Right renal cortex interstitium (tissue), 3 donors: ENCODE data around the gene OSM. TPM values are rescaled to one million over a fixed set of nuclear protein-coding genes. Genes with fewer than 3 reads are reported as not detected.

Experiments
- DNase-seq, 3 donors: peaks; one replicate each; pipeline ENCODE4 v3.0.0-alpha.2; 2013; ENCODE audit warnings: low read depth in 3 of 3, low spot score in 2 of 3
- polyA plus RNA-seq, 3 donors: library from polyadenylated mRNA; unstranded; fragments of 120-200 nt; gene quantifications; one replicate each; pipeline ENCODE4 v1.2.1, GENCODE V29; 2013; ENCODE audit not compliant: insufficient read length in 3 of 3

Gene OSM
- polyA plus RNA-seq, 3 donors: 0.17 to 0.20 TPM; not detected in 1

DNA sequence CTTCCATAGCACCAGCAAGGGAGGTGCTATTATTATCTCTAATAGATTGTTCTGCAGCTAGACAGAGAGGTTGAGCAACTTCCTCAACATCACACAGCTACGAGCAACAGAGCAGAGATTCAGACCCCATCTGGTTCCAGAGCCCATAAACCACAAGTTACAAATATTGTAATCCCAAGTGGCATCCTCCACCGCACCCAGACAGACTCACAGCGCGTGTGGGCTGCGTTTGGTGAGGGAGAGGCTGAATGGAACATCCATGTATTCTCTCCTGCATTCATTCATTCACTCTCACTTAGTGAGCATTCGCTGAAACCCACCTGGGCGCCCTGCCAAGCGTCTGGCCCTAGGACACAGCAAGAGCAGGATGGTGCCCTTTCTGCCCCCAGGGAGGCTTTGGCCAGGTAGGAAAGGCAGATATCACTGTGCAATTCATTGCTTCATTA, 53.6 kb downstream of the OSM start:
- no peak for DNase-seq

Other genes with a start within 250 kb of the OSM start
- gene HORMAD2, start 186.4 kb downstream of the OSM start, polyA plus RNA-seq: under 1 TPM; 0.06 to 0.39 (median 0.35) TPM
- 1 to 10 TPM; 1.4 to 1.9 (median 1.5) TPM for gene LIF, start 20.1 kb downstream of the OSM start, polyA plus RNA-seq
- 10 to 100 TPM in 1 of 3 donors, 1 to 10 TPM in 2; 8.7 to 10.9 (median 9.1) TPM for gene CASTOR1, start 22.7 kb upstream of the OSM start, polyA plus RNA-seq
- 10 to 100 TPM; 10.7 to 13.2 (median 11.8) TPM for gene TBC1D10A, start 60.1 kb upstream of the OSM start, polyA plus RNA-seq
- gene SF3A1, start 90.0 kb upstream of the OSM start, polyA plus RNA-seq: 100 to 1,000 TPM; 114 to 133 (median 131) TPM
- gene CCDC157, start 90.2 kb upstream of the OSM start, polyA plus RNA-seq: 1 to 10 TPM; 4.1 to 5.4 (median 5.4) TPM
- gene RNF215, start 120.6 kb upstream of the OSM start, polyA plus RNA-seq: 10 to 100 TPM; 17.2 to 20.5 (median 19.1) TPM
- 1 to 10 TPM; 4.4 to 5.2 (median 5.0) TPM for gene SEC14L2, start 130.2 kb upstream of the OSM start, polyA plus RNA-seq
- gene MTFP1, start 158.9 kb upstream of the OSM start, polyA plus RNA-seq: 1 to 10 TPM; 5.1 to 9.4 (median 7.8) TPM
- gene SEC14L3, start 205.2 kb upstream of the OSM start, polyA plus RNA-seq: not detected
- gene SEC14L4, start 238.8 kb upstream of the OSM start, polyA plus RNA-seq: under 1 TPM; 0.17 to 0.60 (median 0.50) TPM